ENCODE results near the gene RETREG1.
A peak's percentile ranks its signal among the peaks of the same experiment; 100 is the strongest.

Gene RETREG1

GRCh38 chr5:16626696-16627264, 10.0 kb upstream of the RETREG1 start:
- DNase-seq (ENCODE audit: low read depth in 1 of 2, low spot score in 1 of 2): peak; percentile 80 to 88
- Histone ChIP-seq H3K27me3 (ENCODE audit: insufficient read depth, poor library complexity, severe bottlenecking) (no peaks in the 10 kb centered on the region), H3K4me3 (replicated peaks; ENCODE audit: insufficient read depth, low read length) (no peak overlapping the region), H3K27ac (replicated peaks) (peak overlapping the region; percentile 78)
- peak; percentile 42; the same call in 1 of the 2 replicates for TF ChIP-seq SPI1 (IDR thresholded peaks at IDR 0.05; ENCODE audit: borderline replicate concordance, low read depth)
- TF ChIP-seq GABPA (IDR thresholded peaks at IDR 0.05; ENCODE audit: low read depth): peak; percentile 33; the same call in 1 of the 2 replicates
- TF ChIP-seq REST (IDR thresholded peaks at IDR 0.05; ENCODE audit: insufficient replicate concordance, low read depth): peak; percentile 44
- TF ChIP-seq POLR2AphosphoS5 (IDR thresholded peaks at IDR 0.05; ENCODE audit: low read depth): peak; percentile 80
- TF ChIP-seq CTCF (IDR thresholded peaks at IDR 0.05; ENCODE audit: insufficient read depth, low read length): no peak

- peak; percentile 67 to 71 for DNase-seq (ENCODE audit: low read depth in 1 of 2, low spot score in 1 of 2)
- Histone ChIP-seq H3K27ac (replicated peaks) (peak overlapping the region; percentile 78), H3K27me3 (ENCODE audit: insufficient read depth, poor library complexity, severe bottlenecking) (no peaks in the 10 kb centered on the region), H3K4me3 (replicated peaks; ENCODE audit: insufficient read depth, low read length) (no peak overlapping the region)
- TF ChIP-seq SPI1 (IDR thresholded peaks at IDR 0.05; ENCODE audit: borderline replicate concordance, low read depth): peak; percentile 99
- no peak for TF ChIP-seq CTCF (IDR thresholded peaks at IDR 0.05; ENCODE audit: insufficient read depth, low read length)
These were observed 8.3 kb upstream of the RETREG1 start for GRCh38 chr5:16625096-16625495.

- H3K4me3 ChIP-seq (replicated peaks; ENCODE audit: insufficient read depth, low read length): no peak overlapping the region
- no peak overlapping the region for H3K27ac ChIP-seq (replicated peaks)
- H3K27me3 ChIP-seq (ENCODE audit: insufficient read depth, poor library complexity, severe bottlenecking): no peaks in the 10 kb centered on the region
- no peak for DNase-seq (ENCODE audit: low read depth in 1 of 2, low spot score in 1 of 2)
- no peak for TF ChIP-seq GABPA (IDR thresholded peaks at IDR 0.05; ENCODE audit: low read depth)
- TF ChIP-seq CTCF (IDR thresholded peaks at IDR 0.05; ENCODE audit: insufficient read depth, low read length): no peak
- no peak for TF ChIP-seq POLR2AphosphoS5 (IDR thresholded peaks at IDR 0.05; ENCODE audit: low read depth)
- no peak for TF ChIP-seq REST (IDR thresholded peaks at IDR 0.05; ENCODE audit: insufficient replicate concordance, low read depth)
- no peak for TF ChIP-seq SPI1 (IDR thresholded peaks at IDR 0.05; ENCODE audit: borderline replicate concordance, low read depth)
These were observed 2.3 kb upstream of the RETREG1 start for GRCh38 chr5:16619136-16619535.

Data from HL-60 (cell line).